ENCODE data around the gene SNX11. TPM values are rescaled to one million over a fixed set of nuclear protein-coding genes. Genes with fewer than 3 reads are reported as not detected.

The SNX11 gene
- total RNA-seq, 2 donors from 2014 or later, result 82.2 to 164 TPM

- no peaks in the 10 kb centered on the region for H3K9me3 Mint-ChIP-seq
- no peak for ATAC-seq
- no peaks in the 10 kb centered on the region for H3K27me3 Mint-ChIP-seq
- H3K4me3 Mint-ChIP-seq, result no peak overlapping the region
- no peak for DNase-seq (ENCODE audit: low spot score)
- H3K27ac Mint-ChIP-seq, result no peak overlapping the region
- H3K4me1 Mint-ChIP-seq (ENCODE audit: low read depth in 2 of 2), result peaks cover 9% of the 10 kb centered on the region in 2 donors
- H3K36me3 Mint-ChIP-seq, result peaks cover 4% of the 10 kb centered on the region
These were observed 62.4 kb downstream of the SNX11 start for GRCh38 chr17:48169926-48170325.

Other genes starting within 250 kb of the SNX11 start
- gene SP2, start 211.5 kb upstream of the SNX11 start, total RNA-seq, result 10 to 100 TPM; 22.0 to 25.8 TPM
- 10 to 100 TPM; 21.5 to 39.9 TPM for gene PNPO, start 166.2 kb upstream of the SNX11 start, total RNA-seq
- gene PRR15L, start 149.9 kb upstream of the SNX11 start, total RNA-seq, result not detected
- gene CDK5RAP3, start 136.7 kb upstream of the SNX11 start, total RNA-seq, result 100 to 1,000 TPM; 150 to 278 TPM
- 10 to 100 TPM; 14.9 to 32.9 TPM for gene COPZ2, start 70.0 kb upstream of the SNX11 start, total RNA-seq
- gene NFE2L1, start 59.4 kb upstream of the SNX11 start, total RNA-seq, result 100 to 1,000 TPM; 103 to 153 TPM
- 10 to 100 TPM; 51.8 to 58.5 TPM for gene CBX1, start 6.3 kb upstream of the SNX11 start, total RNA-seq